Measurements from ENCODE around the gene RNU6-1. TPM values are rescaled to one million over a fixed set of nuclear protein-coding genes. Genes with fewer than 3 reads are reported as not detected.

RNU6-1 gene
- total RNA-seq, 1 donor from 2014 or later, result not detected

GRCh38 chr15:67821784-67822440 is 17.9 kb downstream of the RNU6-1 start:
- TF ChIP-seq, protein P1, sequence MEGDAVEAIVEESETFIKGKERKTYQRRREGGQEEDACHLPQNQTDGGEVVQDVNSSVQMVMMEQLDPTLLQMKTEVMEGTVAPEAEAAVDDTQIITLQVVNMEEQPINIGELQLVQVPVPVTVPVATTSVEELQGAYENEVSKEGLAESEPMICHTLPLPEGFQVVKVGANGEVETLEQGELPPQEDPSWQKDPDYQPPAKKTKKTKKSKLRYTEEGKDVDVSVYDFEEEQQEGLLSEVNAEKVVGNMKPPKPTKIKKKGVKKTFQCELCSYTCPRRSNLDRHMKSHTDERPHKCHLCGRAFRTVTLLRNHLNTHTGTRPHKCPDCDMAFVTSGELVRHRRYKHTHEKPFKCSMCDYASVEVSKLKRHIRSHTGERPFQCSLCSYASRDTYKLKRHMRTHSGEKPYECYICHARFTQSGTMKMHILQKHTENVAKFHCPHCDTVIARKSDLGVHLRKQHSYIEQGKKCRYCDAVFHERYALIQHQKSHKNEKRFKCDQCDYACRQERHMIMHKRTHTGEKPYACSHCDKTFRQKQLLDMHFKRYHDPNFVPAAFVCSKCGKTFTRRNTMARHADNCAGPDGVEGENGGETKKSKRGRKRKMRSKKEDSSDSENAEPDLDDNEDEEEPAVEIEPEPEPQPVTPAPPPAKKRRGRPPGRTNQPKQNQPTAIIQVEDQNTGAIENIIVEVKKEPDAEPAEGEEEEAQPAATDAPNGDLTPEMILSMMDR (conservative IDR thresholded peaks at IDR 0.05; ENCODE audit: low read depth, low read length), result no peak
- no peak for DNase-seq (ENCODE audit: low read depth)
- H3K4me3 ChIP-seq (ENCODE audit: low read depth, low read length), result no peak overlapping the region

GRCh38 chr15:67820992-67821783 is 18.7 kb downstream of the RNU6-1 start:
- DNase-seq (ENCODE audit: low read depth), result no peak
- TF ChIP-seq, protein P1 (conservative IDR thresholded peaks at IDR 0.05; ENCODE audit: low read depth, low read length), result no peak

GRCh38 chr15:67820122-67820991 is 19.5 kb downstream of the RNU6-1 start:
- no peak for DNase-seq (ENCODE audit: low read depth)
- TF ChIP-seq, protein P1 (conservative IDR thresholded peaks at IDR 0.05; ENCODE audit: low read depth, low read length), result no peak
- no peak overlapping the region for H3K4me3 ChIP-seq (ENCODE audit: low read depth, low read length)

More at GRCh38 chr15:67820992-67821783, 18.7 kb downstream of the RNU6-1 start:
- H3K4me3 ChIP-seq (ENCODE audit: low read depth, low read length), result no peak overlapping the region

- no peak overlapping the region for H3K4me3 ChIP-seq (ENCODE audit: low read depth, low read length)
- no peak for DNase-seq (ENCODE audit: low read depth)
- TF ChIP-seq, protein P1 (conservative IDR thresholded peaks at IDR 0.05; ENCODE audit: low read depth, low read length), result no peak
Measured at GRCh38 chr15:67819636-67820035, 20.2 kb downstream of the RNU6-1 start.

DNA sequence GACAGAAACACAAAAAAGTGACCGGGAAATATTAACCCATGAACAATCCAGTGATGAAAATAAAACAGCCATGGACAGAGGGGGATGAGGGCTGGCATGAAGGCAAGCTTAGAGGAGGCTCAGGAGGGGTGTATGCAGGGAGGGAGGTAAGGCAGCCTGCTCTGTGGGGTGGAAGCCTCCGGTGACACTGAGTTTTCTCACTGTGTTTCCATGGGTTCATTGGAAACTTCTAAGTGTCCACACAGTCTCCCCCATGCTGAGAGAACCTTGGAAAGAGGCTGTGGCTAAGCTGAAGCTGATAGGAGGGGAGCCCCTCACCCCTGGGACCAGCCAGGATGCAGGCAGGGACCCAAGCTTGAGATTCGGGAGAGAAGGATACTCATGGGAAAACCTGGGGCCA is 21.4 kb downstream of the RNU6-1 start:
- H3K4me3 ChIP-seq (ENCODE audit: low read depth, low read length), result no peak overlapping the region
- TF ChIP-seq, protein P1 (conservative IDR thresholded peaks at IDR 0.05; ENCODE audit: low read depth, low read length), result no peak
- no peak for DNase-seq (ENCODE audit: low read depth)

- TF ChIP-seq, protein P1 (conservative IDR thresholded peaks at IDR 0.05; ENCODE audit: low read depth, low read length), result no peak
- DNase-seq (ENCODE audit: low read depth), result no peak
- H3K4me3 ChIP-seq (ENCODE audit: low read depth, low read length), result no peak overlapping the region
Measured at GRCh38 chr15:67816668-67817067, 23.2 kb downstream of the RNU6-1 start.
